GM18519 (cell line): Measurements from ENCODE around the gene U2AF1L4.

ENCODE experiments used
- ATAC-seq: cut with Tn5 transposase; IDR thresholded peaks from one replicate; pipeline ENCODE4 v1.9.1; 2021; ENCODE audit warnings: mild to moderate bottlenecking, moderate library complexity; ENCODE audit not compliant: unreplicated experiment, low FRiP score

U2AF1L4 gene, protein sequence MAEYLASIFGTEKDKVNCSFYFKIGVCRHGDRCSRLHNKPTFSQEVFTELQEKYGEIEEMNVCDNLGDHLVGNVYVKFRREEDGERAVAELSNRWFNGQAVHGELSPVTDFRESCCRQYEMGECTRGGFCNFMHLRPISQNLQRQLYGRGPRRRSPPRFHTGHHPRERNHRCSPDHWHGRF

DNA sequence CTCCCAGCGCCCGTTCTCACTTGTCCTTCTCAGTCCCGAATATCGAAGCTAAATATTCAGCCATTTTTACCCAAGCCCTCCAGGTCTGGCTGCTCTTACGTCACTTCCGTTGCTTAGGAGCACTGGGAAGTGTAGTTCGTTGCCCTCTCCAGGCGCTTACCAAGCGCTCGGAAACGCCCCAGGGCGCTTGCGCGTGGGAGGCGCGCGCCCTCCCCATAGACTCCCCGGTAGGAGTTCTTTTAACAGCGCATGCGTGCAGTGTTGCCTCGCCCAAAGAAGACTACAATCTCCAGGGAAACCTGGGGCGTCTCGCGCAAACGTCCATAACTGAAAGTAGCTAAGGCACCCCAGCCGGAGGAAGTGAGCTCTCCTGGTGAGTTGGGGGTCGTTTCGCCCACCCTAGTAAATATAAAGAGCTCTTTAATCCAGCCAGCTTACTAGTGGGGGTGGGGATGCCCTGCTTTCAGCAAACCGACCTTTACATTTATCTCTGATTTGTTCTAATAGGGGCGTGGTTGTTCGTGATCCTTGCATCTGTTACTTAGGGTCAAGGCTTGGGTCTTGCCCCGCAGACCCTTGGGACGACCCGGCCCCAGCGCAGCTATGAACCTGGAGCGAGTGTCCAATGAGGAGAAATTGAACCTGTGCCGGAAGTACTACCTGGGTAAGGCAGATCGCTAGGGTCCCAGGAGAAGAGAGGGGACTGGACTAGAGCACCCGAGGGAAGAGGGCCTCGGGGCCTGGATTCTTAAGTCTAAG lies at the start of gene U2AF1L4, which contains the start of gene PSENEN:
U2AF1L4 (minus strand) TSS at position 91 of the 759 bp plus-strand sequence; CDS start at position 64, 27 bp downstream.
PSENEN (plus strand) TSS at position 324 of the 759 bp plus-strand sequence; CDS start at position 604, 280 bp downstream.
- peak; percentile 31 for ATAC-seq

GRCh38 chr19:35793381-35794165 lies 48.4 kb upstream of the U2AF1L4 start:
- no peak for ATAC-seq

DNA sequence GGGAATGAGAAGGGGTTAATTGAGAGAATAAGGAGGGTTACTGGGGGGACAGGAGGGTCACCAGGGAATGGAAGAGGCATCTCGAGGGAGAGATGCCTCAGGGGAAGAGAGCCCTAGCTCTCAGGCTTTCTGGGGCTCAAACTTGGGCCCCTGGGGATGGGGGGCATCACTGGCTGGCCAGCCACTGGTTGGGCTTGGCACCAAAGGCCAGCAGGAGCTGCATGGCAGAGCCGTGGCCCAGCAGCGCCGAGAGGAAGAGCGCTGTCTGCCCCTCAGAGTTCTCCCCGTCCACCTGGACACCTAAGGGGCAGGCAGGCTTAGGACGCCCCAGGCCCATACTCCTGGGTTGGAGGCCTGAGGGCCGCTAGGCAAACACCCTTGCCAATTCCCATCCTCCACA lies 47.7 kb upstream of the U2AF1L4 start:
- no peak for ATAC-seq

DNA sequence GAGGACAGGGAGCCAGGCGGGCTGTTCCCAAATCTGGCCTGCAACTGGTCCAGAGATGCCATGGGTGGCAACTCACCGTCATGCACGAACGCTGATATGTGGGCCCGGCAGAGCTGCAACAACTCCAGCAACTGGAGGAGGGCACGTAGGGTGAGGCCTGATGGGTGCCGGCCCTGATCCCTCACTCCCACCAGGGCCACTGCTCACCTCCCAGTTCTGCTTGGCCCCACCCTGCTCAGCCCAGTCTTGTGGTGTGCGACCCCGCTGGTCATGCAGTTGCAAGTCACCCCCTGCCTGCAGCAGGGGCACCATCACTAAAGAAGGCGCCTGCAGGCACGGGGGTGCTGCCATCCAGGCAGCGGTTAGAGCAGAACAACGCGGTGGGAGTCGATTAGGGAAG lies 47.1 kb upstream of the U2AF1L4 start:
- ATAC-seq, result no peak

DNA sequence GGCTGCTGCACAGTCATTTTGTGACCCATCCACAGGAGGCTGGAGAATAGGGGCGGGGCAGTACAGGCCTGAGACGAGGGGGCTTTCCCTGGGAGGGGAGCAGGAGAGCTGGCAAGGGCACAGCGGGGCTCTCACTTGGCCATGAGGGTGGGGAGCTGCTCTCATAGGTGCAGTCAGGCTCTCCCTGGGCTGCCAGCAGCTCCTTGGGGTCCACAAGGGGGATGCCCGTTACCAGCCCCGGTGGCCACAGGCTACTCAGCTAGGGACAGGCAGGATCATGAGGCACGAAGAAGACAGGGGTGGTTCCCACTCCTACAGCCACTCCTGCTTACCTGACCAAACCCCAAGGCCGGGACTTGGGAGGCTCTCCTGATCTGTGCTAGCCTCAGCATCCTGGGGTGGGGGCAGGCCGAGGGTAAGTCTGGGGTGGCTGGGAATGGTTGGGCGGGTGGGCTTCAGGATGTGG lies 46.6 kb upstream of the U2AF1L4 start:
- ATAC-seq, result no peak

DNA sequence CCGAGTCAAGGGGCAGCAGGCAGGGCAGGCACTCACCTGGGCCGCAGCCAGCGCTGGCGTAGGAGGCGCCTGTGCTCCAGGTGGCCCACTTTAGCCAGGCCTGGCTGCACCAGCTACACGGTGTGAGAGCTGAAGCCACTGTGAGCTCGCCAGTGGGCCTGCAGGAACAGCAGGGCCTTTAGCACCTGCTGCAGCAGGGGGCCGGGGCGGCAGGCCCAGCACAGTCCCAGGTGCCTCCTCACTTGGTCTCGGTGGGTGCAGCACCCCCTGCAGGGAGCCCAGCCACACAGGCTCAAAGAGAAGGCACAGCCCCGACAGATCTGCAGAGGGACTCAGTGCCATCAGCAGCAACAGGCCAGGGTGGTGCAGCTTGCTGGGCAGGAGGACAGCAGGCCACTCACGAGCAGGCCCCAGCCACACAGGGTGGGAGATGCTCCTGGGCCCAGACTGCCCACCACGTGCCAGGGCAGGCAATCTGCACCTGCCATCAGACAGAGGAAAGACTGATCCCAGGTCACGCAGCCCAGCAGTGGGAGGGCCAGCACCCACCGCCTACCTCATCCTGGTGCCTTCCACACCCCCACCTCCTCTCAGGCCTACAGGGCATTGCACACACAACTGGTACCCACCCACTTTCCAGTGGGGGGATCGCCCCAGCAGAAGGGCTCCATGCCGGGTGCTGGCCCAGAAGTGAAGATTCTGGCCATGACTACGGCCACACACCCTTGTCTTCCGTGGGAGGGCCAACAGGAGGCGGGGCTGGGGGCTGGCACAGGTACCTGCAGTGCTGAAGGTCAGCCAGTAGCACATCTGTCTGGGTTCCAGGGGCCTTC lies 46.0 kb upstream of the U2AF1L4 start:
- ATAC-seq, result no peak

- no peak for ATAC-seq
These were observed 45.0 kb upstream of the U2AF1L4 start for GRCh38 chr19:35789978-35790944.

DNA sequence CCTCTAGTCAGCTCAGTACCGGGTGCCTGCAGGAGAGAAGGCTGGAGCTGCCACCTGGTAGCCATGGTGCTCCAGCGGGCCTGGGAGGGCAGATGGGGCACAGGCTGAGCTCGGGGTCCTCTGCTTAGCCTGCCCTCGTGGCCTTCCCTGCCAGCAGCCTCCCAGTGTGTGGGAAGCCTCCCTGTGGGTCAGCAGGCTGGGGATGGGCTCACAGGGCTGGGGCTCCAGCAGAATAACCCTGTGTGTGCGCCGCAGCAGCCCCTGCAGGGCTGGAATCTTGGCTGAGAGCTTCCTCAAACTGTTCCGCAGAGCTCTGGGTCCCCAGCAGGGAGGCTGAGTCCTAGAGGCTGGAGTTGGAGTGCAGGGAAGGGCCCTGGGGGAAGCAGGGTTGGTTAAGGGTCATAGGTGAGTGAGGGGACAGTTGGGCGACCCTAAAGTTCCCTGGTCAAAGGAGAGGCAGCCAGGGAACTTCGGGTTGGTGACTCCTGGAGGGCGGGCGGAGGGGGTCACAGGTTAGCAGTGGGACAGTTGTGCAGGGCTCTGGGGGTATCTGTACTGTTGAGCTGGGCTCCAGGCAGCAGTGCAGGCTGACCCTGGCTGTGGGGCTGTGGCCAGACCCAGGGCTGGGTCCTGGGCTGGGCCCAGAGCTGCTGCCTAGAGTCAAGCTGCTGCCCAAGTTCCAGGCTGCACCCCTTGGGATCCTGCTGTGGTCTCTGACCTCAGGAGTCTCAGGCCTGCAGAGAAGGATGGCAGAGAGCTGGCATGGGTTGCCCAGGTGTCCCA lies 44.2 kb upstream of the U2AF1L4 start:
- ATAC-seq, result no peak

DNA sequence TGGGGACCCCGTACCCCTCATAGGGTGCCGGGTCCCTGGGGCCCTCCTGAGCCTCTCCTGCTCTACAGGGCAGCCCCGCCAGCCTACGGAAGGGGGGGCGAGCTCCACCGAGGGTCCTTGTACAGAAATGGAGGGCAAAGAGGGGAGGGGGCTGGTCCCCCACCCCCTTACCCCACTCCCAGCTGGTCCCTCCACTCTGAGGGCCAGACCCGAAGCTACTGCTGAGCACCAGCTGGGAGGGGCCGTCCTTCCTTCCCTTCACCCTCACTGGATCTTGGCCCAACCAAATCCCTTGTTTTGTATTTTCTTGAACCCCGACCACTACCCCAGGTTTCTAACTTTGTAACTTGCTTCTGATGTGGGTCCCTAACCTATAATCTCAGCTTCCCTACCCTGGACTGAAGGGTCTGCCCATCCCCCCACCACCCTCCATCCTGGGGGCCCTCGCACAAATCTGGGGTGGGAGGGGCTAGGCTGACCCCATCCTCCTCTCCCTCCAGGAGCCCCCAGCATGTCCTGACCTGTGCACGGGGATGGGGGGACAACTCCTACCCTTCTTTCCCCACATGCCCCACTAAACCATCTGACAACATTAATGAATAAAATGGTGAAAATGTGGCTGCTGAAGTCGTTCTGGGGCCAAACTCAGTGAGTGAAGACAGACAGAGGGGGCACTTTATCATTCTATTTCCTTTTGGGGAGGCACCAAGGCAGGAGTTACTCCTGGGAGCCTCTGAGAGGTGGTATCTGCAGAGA lies 43.2 kb upstream of the U2AF1L4 start:
- ATAC-seq, result no peak

GRCh38 chr19:35787227-35787799 lies 42.1 kb upstream of the U2AF1L4 start:
- ATAC-seq, result no peak

GRCh38 chr19:35786299-35787160 lies 41.3 kb upstream of the U2AF1L4 start:
- no peak for ATAC-seq

DNA sequence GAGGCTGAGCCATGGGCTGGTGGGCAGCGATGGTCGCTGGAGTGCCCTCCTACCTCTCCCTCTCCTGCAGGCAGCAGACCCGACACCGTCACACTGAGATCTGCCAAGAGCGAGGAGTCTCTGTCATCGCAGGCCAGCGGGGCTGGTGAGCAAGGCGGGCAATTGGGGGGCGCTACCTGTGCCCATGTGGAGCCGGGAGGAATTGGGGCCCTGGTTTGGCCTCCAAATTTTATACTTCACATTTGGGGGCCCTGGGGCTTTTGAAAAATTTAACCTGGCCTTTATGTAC lies 40.1 kb upstream of the U2AF1L4 start:
- ATAC-seq, result no peak

DNA sequence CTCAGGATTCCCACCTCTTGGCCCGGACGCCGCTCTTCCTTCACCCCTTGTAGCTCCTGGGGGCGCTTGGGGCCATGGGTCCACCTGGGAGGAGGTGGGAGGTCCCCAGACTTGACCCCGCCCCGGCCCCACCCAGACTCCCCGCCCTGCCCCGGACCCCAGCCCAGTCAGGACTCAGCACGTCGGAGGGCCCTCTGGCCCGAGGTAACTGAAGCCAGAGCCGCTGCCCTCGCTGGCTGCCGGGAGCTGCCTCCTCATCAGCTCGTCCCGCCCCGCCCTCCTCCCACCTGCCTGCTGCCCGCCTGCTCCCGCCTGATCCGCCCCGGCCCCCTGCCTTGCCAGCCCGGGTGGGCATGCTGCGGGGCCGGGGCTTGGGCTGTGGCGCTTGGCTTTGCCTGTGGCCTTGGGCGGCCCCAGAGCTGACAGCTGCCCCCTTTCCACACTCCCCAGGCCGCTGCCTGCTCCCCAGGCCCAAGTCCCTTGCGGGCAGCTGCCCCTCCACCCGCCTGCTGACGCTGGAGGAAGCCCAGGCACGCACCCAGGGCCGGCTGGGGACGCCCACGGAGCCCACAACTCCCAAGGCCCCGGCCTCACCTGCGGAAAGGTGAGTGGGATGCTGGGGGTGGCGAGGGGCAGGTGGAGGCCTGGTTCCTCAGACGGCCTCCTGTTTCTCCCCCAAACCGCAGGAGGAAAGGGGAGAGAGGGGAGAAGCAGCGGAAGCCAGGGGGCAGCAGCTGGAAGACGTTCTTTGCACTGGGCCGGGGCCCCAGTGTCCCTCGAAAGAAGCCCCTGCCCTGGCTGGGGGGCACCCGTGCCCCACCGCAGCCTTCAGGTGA lies 39.5 kb upstream of the U2AF1L4 start:
- no peak for ATAC-seq

- ATAC-seq, result no peak
These were observed 38.5 kb upstream of the U2AF1L4 start for GRCh38 chr19:35783469-35784434.

- no peak for ATAC-seq
These were observed 37.4 kb upstream of the U2AF1L4 start for GRCh38 chr19:35782589-35782988.
